Renal cortical epithelial cell (primary cell): ENCODE measurements around the gene CLRN3. TPM values are rescaled to one million over a fixed set of nuclear protein-coding genes. Genes with fewer than 3 reads are reported as not detected.
A peak's percentile ranks its signal among the peaks of the same experiment; 100 is the strongest.

Experiments
- DNase-seq: peaks from one replicate; pipeline ENCODE4 v3.0.0-alpha.2; 2011; ENCODE audit warnings: low read depth
- total RNA-seq: library from RNA; depleted of rRNA; stranded (reverse); fragments of >200 nt; gene quantifications from 2 replicates; pipeline ENCODE4 v1.2.3, GENCODE V29; 2014

Gene CLRN3
- total RNA-seq, 1 donor from 2014 or later = 0.65 TPM

DNA sequence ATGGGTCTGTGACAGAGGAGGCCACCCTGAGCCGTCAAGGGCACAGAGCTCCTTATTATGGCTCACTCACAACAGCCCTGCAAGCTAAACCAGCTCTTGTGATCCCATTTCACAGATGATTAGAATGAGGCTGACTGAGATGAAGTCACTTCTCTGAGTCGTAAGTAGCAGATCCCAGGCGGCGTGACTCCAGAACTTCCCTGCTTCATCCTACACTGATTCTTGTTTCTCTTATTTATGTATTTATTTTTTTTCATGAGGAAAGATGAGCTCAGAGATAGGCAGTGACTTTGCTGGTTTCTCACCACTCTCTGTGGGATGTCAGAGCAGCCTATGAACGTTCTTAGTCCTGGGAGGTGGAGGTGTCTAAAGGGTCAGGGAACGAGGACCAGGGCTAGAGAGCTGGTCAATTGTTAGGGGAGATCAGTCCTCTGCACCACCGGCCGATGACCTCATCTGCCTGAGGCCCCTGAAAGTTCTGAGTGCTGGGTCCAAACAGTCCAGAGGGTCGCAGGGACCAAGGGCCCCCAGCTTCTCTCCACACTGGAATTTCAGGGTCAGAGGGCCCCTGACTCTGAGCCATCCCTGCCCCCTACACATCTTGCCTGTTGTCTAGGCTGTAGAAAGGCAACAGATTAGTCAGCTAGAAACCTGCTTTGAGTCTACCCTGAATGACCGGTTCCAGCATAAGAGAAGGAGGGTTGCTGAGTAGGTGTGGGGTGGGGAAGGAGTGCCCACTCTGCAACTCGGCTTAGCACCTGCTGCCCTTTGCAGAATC lies 17.9 kb downstream of the CLRN3 start:
- DNase-seq = no peak

DNA sequence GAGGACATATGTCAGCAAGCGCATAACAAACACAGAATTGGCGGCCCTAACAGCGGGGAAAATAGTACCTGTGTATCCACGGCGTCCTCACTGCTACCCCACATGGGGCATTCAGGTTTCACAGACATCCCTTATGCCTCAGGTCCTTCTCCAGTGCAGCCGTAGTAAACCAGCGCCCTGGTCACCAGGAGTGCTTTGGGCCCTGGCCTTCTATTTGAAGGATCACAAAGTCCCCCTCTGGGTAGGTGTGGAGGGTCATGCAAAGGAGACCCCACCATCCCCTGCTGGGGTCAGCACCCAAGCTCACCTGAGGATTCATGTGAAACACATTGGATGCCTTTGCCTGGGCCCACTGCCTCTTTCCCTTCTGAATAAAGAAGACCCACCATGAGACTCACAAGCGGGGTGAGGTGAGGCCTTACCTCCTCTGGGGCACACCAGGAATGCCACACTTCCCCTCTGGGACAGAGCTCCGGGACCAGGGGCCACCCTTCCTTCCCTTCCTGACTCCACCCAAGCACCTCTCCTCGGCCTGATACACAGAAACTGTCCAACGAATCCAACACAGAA lies 18.8 kb downstream of the CLRN3 start:
- DNase-seq = no peak

DNA sequence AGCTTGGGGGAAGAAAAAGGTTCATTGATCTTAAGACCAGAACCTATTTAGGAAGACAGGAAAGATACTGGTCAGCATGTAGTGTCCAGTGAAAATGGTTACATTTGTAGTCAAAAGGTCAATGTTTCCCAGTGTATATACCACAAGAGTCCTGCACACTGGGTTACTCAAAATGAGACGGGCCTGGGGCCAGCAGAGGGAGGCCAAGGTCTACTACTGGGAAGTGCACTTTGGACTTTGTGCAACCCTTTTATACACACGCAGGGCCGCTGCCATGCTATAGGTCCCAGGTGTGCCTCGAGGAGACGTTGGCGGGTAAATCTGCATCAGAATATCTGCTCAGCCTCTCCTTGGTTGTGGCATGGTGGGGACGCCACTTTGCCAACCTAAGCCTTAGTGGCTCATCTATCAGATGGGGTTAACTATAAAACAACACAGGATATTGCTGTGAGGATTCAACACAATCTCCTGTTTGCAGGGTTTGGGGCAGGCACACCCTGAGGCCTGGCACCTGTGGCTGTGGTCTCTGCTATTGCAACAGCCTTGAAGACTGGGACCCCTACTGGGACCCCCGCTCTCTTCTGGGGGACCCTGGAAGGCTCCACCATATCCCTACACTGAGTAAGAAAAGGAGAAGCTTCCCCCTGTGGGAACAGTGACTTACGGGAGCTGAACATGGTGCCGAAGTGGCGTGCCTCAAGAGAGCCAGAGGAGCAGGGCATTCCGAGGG lies 19.7 kb downstream of the CLRN3 start:
- no peak for DNase-seq

DNA sequence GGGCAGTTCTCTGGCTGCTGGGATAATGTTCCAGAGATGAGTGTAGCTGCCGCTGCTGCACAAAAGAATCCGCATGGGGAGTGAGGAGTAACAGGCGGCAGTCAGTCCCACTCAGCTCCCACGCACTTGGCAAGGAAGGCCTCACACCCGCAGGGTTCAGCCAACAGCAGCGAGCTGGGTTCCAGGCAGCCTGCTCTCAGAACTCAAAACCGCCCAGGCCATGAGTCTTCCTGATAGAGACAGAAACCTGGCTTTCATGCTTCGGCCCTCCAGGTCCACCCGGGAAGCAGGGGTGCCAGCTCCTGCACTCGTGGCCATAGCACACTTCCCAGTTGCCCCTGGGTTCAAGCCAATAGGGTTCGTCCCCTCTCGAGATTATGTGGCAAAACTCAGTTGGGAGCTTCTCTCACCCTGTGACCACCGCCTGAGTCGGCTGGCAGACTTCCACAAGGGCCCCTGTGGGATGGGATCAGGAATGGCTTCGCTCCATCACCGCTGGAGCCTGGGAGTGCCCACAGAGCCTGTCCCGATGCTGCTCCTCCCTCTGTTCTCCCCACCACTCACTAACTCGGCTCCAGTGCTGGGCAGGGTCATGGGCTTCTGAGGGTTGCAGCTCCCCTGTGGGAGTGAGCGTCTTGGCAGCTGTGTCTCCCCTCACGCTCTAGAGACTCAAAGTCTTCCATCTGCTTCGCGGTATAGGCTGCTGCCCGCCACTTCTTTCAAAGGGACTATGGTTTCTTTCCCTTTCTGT lies 20.6 kb downstream of the CLRN3 start:
- DNase-seq = no peak

DNA sequence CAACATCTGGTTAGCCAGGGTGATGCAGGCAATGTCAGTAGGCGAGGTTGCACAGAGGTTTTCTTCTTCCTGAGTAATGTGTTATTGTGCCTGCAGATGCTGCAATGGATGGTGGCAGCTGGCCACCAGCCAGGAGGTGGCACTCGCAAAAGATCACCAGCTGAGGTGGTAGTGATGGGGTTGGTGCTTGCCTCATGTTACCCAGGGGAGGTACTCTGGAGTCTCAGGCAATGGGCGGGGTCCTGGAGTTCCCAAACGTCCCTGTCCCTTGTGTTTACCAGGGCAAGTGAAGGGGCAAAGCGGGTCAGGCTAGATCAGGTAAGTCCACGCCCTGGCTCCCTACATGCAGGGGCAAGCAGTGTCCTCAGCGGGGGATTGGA lies 21.1 kb downstream of the CLRN3 start:
- no peak for DNase-seq

DNA sequence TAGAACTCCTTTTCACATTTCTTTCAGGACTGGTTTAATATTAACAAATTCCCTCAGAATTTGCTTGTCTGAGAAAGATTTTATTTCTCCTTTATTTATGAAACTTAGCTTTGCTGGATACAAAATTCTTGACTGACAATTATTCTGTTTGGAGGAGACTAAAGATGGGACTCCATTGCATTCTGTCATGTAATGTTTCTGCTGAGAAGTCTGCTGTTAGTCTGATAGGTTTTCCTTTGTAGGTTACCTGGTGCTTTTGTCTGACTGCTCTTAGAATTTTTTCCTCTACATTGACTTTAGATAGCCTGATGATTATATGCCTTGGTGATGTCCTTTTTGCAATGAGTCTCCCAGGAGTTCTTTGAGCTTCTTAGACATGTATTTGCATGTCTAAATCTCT lies 23.4 kb downstream of the CLRN3 start:
- no peak for DNase-seq

DNA sequence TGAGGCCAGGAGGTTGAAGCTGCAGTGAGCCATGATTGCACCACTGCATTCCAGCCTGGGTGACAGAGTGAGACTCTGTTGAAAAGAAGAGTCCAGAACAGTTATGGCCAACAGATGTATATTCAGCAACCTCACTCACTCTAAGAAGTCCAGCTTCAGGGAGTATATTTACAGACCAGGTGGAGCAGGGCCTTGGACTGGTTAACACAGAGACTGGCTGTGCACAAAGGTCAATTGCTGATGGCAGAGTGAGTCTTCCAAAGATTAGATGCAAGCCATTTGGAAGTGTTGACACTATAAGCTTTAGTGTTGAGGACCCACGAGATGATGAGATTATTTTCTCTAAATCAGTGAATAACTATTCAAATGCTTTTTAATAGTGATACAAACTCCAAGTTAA lies 24.9 kb downstream of the CLRN3 start:
- DNase-seq = no peak

DNA sequence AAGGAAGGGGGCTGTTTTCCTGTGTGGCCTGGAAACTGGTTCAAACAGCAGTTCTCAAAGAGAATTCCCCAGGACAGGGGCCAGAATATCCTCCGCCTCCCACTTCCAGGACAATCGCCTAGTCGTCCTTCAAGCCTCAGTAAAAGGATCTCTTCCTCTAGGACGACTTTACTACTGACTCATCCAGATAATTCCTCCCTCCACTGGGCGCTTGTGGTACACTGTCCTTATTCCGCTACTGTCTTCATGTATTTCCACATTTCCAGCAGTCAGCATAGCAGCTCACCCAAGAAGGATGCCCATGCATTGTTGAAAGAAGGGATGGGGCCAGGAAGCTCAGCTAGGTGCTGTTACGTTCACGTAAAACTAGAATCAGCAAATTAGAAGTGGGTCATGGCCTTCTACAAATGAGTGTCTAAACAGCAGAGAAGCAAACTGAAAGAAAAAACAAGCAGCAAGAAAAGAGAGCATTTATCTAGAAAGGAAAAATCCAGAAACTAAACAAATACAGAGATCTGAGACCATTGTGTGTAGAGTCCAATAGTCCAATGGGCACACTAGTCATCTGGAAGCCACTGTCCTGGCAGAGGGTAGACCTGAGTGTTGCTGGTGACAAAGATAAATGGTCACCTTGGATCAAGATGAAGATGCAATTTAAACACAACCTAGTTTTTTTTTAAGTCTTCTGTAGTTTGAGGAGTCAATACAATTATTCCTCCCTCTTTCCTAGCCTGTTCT lies 26.3 kb downstream of the CLRN3 start:
- no peak for DNase-seq

DNA sequence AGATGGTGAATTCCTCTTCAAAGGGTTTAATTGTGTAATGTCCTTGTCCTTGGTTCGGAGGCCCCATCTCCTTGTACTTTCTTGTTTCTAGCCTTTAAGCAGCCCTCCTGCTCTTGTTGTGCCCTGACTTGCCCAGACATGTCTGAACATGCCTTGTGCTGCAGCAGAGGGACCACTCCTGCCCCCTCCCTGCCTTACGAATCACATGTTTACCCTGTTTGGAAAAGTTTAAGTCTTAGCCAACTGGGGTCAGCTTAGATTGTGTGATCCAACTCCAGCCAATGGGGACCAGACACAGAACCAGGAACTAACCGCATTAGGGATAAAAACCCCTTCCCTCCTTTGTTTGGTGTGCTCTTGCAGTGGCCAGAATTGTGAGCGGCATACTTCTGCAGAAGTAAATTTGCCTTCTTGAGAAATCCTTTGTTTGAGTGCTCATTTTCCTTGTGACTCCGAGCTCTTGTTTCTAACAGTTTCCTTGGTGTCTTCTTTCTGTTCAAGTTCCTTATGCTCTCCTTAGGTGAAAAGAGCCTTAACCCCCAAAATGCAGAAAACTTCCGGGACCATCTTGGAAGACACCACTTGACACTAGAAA lies 29.4 kb downstream of the CLRN3 start:
- no peak for DNase-seq

DNA sequence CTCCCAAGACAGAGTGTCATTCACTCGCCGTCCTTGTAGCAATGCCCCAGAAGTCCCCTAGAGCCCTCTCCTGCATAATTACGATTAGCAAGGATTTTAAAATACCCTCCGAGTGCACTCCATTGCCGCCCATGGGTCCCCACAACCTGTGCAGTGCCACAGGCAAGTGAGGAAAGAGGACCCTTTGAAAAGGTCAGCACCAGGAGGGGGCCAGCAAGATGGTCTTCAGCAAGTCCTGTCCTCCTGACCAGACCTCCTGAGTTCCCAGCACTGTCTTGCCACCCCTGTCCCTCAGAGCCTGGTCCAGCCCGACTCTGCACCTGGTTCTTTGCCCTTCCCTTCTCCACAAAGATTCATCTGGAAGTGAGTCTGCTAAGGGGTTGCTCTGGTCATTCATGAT lies 32.1 kb downstream of the CLRN3 start:
- no peak for DNase-seq

DNA sequence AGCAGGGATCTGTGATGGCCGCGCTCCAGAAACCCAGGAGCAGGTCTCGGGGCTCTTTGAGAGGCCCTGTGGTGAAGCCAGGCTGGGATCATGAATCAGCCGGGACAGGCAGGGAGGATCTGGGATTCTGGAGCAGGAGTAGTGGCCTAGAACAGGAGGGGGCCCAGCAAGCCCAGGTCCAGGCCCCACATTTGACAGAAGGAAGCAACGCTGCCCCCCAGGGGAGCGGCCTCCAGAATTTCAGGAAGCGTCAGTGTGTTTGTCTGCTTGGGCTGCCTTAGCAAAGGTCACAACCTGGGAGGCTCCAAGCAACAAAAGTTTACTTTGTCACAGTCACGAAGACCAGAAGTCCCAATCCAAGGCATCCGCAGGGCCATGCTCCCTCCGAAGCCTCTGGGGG lies 36.8 kb downstream of the CLRN3 start:
- no peak for DNase-seq

DNA sequence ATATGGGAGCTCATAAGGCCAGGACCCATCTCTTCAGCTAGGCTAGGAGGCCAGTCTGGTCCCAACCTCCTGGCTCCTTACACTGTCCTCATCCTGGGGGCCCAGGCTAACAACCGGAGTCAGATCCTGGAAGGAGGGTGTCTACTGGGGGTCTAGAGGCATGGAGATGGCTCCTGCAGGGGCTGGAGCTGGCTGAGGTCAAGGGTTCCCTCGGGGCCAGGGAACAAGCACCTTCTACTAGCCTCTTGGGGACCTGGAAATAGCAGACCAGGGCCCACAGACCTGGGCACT lies 37.2 kb downstream of the CLRN3 start:
- DNase-seq = no peak

DNA sequence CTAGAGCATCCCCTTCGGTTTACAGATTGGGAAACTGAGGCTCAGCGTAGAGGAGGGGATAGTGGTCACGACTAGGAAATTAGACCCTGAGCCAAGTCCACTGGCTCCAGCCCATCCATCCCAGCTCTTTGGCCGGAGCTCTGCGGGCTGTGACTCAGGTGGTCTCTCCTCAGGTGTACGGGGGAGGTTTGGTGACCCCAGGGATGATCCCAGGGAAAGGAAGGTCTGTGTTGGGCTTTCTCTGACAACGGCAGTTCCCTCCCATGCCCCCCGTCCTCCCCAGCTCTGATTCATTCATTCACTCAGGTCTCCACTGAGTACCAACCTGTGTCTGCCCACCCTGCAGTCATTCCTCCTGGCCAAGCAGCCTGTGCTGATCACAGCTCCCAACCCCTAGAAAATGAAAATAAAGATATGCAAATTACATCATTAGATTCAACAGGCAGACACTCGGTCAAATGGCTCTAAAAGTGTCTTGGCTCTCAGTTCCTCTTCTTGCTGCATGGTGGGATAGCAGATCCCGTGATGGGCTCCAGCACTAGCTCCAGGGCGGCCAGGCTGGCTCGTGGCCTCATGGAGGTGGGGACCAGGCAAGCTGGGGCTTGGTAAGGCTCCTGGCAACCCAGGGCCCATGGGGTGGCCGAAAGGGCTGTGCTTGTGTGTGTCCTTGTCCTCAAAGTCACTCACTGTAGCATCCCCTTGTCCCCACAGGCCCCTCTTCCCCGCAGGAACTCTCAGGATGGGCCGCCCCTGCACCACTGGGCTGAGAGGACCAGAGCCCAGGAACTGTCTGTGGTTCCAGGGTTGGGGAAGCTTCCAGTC lies 37.8 kb downstream of the CLRN3 start:
- no peak for DNase-seq

DNA sequence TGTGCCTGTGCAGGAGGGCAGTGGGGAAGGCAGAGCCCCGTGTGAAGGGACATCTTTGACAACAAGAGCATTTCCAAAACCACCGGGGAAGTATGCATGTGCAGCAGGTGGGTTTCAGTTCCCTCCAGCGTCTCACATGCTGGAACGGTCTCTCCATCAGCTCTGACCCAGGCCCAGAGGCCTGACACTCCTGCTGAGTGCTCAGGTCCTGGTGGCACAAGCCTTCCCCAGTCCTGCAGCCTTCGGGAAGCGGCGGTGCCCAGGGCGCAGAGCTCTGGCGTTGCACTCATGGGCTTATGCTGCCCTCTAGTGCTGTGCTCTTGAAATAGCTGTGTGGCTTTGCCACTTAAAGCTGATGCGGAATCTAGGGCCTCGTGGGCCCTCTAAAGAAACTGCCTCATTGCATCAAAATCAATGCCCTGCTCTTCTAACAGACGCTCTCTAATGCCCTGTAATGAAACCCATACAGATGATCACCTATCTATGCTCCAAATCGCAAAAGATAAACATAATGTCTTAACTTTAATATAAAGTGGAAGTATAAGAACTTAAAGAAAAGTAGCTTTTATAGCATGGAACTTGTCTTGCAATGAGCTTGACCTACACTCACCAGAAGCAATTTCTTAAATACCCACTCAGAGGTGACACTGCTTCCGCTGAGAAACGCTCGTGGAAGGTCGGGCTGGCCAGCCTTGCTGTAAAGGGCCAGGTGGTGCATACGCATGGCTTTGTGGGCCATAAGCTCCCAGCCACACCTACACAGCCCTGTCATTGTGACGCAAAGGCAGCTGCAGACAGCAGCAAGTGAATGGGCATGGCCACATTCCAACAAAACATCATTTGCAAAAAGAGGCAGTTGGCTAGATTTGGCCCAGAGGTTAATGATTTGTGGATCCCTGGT lies 38.6 kb downstream of the CLRN3 start:
- peak; percentile 42 for DNase-seq

DNA sequence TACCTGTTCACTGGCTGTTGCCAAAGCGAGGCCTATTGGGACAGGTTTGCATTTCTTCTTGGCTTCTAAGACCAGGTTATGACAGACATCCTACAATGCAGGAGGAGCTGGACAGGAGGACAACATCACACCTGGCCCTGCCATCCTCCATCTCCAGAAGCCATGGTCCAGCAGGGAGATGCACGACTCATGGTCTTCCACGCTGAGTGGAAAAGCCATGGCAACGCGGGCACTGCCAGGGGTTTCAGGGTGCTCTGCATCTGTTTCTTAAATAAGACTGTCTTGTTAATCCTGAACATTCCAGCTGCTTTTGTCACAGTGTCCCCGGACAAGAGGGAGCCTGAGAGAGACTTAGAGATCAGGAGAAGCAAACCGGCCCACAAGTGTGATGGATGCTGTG lies 40.3 kb downstream of the CLRN3 start:
- DNase-seq = no peak

DNA sequence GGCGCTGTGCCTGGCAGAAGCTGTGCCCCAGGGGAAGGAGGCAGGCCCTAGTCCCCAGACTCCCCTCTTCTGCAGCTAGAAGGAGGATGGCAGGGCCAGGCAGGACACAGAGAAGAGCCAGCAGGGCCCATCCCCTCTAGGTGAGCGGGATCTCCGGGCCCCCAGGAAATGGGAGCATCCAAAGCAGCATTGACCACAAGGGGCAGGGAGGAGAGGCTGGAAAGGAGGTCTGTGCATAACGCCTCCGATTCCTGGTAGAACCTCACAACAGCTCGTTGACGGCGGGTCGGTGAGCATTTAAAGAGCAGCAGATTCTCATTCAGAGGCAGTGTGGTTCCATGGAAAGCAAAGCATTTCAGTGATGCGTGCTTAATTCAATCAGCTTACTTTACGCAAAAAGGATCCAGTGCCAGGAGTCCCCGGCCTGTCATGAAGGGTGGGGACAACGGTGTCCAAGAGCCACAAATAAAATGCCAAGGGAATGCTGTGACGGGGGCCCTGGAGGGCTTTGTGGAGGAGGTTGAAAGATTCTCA lies 41.0 kb downstream of the CLRN3 start:
- no peak for DNase-seq

DNA sequence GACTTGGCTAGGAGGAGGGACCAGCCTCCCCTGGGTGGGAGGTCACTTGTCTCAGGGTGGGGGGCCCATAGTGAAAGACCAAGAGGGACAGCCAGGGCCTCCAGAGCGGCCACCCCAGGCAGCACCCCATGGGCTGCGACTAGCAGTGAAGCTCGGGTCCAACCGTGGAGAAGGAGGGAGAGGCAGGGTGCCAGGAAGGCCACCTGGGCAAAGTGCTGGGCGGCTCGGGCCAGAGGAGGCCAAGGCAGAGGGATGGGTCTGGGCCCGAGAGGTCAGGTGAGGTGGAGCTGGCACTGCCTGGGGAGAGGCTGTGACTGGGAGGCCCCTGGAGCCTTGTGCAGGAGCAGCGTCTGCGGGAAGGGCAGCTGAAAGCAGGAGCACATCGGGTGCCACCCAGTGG lies 41.8 kb downstream of the CLRN3 start:
- no peak for DNase-seq

DNA sequence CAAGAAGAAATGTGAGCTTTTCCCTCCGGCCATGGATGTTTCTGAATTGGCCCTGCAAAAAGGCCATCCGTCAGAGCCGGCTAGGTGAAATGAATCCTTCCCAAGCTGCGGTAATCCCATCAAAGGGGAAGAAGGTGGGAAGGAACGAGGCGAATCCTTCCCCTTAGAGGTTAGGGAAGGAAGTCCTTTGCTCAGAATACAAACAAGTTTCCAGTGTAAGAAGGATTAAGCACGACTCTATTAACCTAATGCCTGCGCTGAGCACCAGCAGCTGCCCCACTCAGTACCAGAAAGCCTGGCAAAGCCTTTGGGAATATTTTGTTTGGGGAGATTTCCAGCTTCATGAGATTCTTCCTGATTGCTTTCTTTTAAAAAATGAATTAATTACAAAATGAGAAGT lies 42.8 kb downstream of the CLRN3 start:
- no peak for DNase-seq

DNA sequence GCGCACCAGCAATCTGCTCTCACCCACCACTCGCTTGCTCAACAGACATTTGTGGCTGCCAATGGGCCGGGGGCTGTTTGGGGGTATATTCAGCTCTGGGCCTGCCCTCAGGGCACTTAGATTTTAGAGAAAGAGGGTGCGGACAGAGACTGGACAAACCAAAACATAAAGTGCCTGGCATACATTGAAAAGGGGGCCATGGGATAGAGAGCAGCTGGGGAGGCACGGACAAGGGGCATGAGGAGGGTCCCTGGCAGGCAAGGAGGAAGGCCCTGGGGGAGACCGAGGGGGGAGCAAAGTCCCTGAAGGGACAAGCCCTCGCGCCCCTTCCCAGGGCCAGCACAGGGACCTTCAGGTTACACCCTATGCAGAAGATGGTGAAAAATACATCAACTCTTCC lies 43.5 kb downstream of the CLRN3 start:
- no peak for DNase-seq
